Ishikawa (cell line): ENCODE measurements around the gene MAMLD1.

Experiments used
- CREB1 ChIP-seq: IDR thresholded peaks from 2 replicates; pipeline ENCODE4 v1.6.1; 2012; ENCODE audit warnings: low read depth
- EGR1 ChIP-seq: IDR thresholded peaks from 2 replicates; pipeline ENCODE4 v1.6.1; 2012
- EP300 ChIP-seq: IDR thresholded peaks from 2 replicates; pipeline ENCODE4 v1.6.1; 2012; ENCODE audit warnings: borderline replicate concordance
- REST ChIP-seq: IDR thresholded peaks from 2 replicates; pipeline ENCODE4 v1.6.1; 2012; ENCODE audit warnings: low read depth, mild to moderate bottlenecking
- TCF12 ChIP-seq: IDR thresholded peaks from 2 replicates; pipeline ENCODE4 v1.6.1; 2012; ENCODE audit warnings: low read depth
- YY1 ChIP-seq: IDR thresholded peaks from 2 replicates; pipeline ENCODE4 v1.6.1; 2012; ENCODE audit warnings: low read depth

DNA sequence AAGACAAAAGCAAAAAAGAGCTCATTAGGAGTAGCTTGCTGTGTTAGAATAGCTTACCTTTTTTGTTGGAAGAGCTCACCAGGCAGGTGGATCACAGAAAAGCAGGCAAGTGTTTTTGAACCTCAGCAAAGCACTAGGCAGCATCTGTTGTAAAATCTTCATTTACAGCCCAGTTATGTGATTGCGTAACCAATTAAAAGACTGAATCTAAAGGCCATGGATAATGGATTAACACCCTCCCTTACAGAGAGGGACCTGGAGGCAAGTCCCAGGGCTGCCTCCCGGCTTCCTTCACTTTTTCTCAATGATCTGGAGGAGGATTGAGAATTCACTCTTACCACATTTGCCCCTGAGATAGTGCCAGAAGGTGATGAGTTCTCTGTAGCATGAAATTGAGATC lies 51.1 kb downstream of the MAMLD1 start:
- TF ChIP-seq EGR1: no peak
- no peak for TF ChIP-seq REST
- no peak for TF ChIP-seq EP300
- TF ChIP-seq YY1: no peak
- TF ChIP-seq CREB1: no peak
- no peak for TF ChIP-seq TCF12
